Osteocyte (in vitro differentiated cells): ENCODE data around the gene PPAN. TPM values are rescaled to one million over a fixed set of nuclear protein-coding genes. Genes with fewer than 3 reads are reported as not detected.

Source experiments
- DNase-seq: peaks from one replicate; pipeline ENCODE4 v3.0.0; 2021; ENCODE audit warnings: mixed read lengths; ENCODE audit not compliant: unreplicated experiment; ENCODE audit errors: extremely low spot score
- H3K27ac Mint-ChIP-seq: one replicate; pipeline ENCODE4 v1.8.0; 2021; ENCODE audit warnings: mild to moderate bottlenecking, mixed read lengths; ENCODE audit not compliant: unreplicated experiment
- H3K27me3 Mint-ChIP-seq: one replicate; pipeline ENCODE4 v1.8.0; 2021; ENCODE audit warnings: mixed read lengths; ENCODE audit not compliant: unreplicated experiment
- H3K36me3 Mint-ChIP-seq: one replicate; pipeline ENCODE4 v1.8.0; 2021; ENCODE audit warnings: mixed read lengths; ENCODE audit not compliant: unreplicated experiment
- H3K4me1 Mint-ChIP-seq: one replicate; pipeline ENCODE4 v1.8.0; 2021; ENCODE audit warnings: mixed read lengths; ENCODE audit not compliant: unreplicated experiment
- H3K4me3 Mint-ChIP-seq: one replicate; pipeline ENCODE4 v1.8.0; 2021; ENCODE audit warnings: mild to moderate bottlenecking, moderate library complexity, mixed read lengths; ENCODE audit not compliant: unreplicated experiment
- H3K9me3 Mint-ChIP-seq: one replicate; pipeline ENCODE4 v1.8.0; 2021; ENCODE audit warnings: mixed read lengths; ENCODE audit not compliant: unreplicated experiment
- CTCF ChIP-seq: fragments of 200-600 bp; sonication (generic); IDR thresholded peaks from 2 replicates; pipeline ENCODE4 v1.5.0; 2021; ENCODE audit warnings: antibody characterized with exemption, mild to moderate bottlenecking, moderate library complexity
- total RNA-seq: library from RNA; stranded (reverse); gene quantifications from 2 replicates; pipeline ENCODE4 v1.2.1, GENCODE V29; 2021

The PPAN gene
- total RNA-seq, 1 donor from 2014 or later, result 40.9 TPM

GRCh38 chr19:10100163-10100785 lies 5.9 kb upstream of the PPAN start:
- no peak for TF ChIP-seq CTCF
- DNase-seq, result no peak

GRCh38 chr19:10102787-10103236 lies 3.4 kb upstream of the PPAN start:
- H3K4me3 Mint-ChIP-seq, result no peak overlapping the region
- DNase-seq, result no peak

More at GRCh38 chr19:10100163-10100785, 5.9 kb upstream of the PPAN start:
- Mint-ChIP-seq H3K27ac (no peak overlapping the region), H3K4me3 (no peak overlapping the region), H3K9me3 (no peaks in the 10 kb centered on the region), H3K27me3 (peaks cover 4% of the 10 kb centered on the region), H3K4me1 (peaks cover 5% of the 10 kb centered on the region), H3K36me3 (no peaks in the 10 kb centered on the region)

GRCh38 chr19:10104130-10104513 lies 2.0 kb upstream of the PPAN start:
- Mint-ChIP-seq H3K36me3 (peaks cover 6% of the 10 kb centered on the region), H3K4me1 (peaks cover 12% of the 10 kb centered on the region), H3K27ac (no peak overlapping the region), H3K4me3 (no peak overlapping the region), H3K27me3 (peaks cover 4% of the 10 kb centered on the region), H3K9me3 (no peaks in the 10 kb centered on the region)
- DNase-seq, result no peak
- TF ChIP-seq CTCF, result no peak

More at GRCh38 chr19:10102787-10103236, 3.4 kb upstream of the PPAN start:
- Mint-ChIP-seq H3K9me3 (no peaks in the 10 kb centered on the region), H3K4me1 (peaks cover 12% of the 10 kb centered on the region), H3K36me3 (peaks cover 6% of the 10 kb centered on the region), H3K27ac (no peak overlapping the region), H3K27me3 (peaks cover 4% of the 10 kb centered on the region)
- no peak for TF ChIP-seq CTCF

- Mint-ChIP-seq H3K9me3 (no peaks in the 10 kb centered on the region), H3K4me3 (no peak overlapping the region), H3K4me1 (peaks cover 12% of the 10 kb centered on the region), H3K27me3 (no peaks in the 10 kb centered on the region), H3K36me3 (peaks cover 12% of the 10 kb centered on the region), H3K27ac (no peak overlapping the region)
- no peak for TF ChIP-seq CTCF
- DNase-seq, result no peak
These were observed 1.3 kb upstream of the PPAN start for GRCh38 chr19:10104665-10105508.

GRCh38 chr19:10105509-10106099 lies 558 bp upstream of the PPAN start:
- Mint-ChIP-seq H3K27ac (peak overlapping the region; percentile 72), H3K36me3 (peaks cover 15% of the 10 kb centered on the region), H3K4me3 (peak overlapping the region; percentile 82), H3K27me3 (no peaks in the 10 kb centered on the region), H3K9me3 (no peaks in the 10 kb centered on the region), H3K4me1 (peaks cover 12% of the 10 kb centered on the region)
- no peak for TF ChIP-seq CTCF
- no peak for DNase-seq
